Neuronal stem cell (in vitro differentiated cells): Measurements from ENCODE around the gene SH3PXD2A.

Experiments
- DNase-seq: peaks from one replicate; pipeline ENCODE4 v3.0.0-alpha.2; 2013; ENCODE audit warnings: low spot score
- H2AFZ ChIP-seq: one replicate; pipeline ENCODE4 v1.6.1; 2013; ENCODE audit warnings: mild to moderate bottlenecking, low read length, inconsistent platforms
- H2AK5ac ChIP-seq: 2 replicates; pipeline ENCODE4 v1.6.1; 2013; ENCODE audit warnings: low read depth, mild to moderate bottlenecking, inconsistent platforms, low read length, moderate library complexity, mixed read lengths
- H2BK120ac ChIP-seq: 2 replicates; pipeline ENCODE4 v1.6.1; 2013; ENCODE audit warnings: low read depth, mild to moderate bottlenecking, inconsistent platforms, low read length, moderate library complexity, mixed read lengths
- H2BK12ac ChIP-seq: one replicate; pipeline ENCODE4 v1.6.1; 2013; ENCODE audit warnings: low read length, inconsistent platforms
- H2BK15ac ChIP-seq: 2 replicates; pipeline ENCODE4 v1.6.1; 2013; ENCODE audit warnings: mild to moderate bottlenecking, low read length, inconsistent platforms, mixed read lengths
- H2BK5ac ChIP-seq: one replicate; pipeline ENCODE4 v1.6.1; 2013; ENCODE audit warnings: inconsistent platforms, mild to moderate bottlenecking, low read length, moderate library complexity
- H3K14ac ChIP-seq: one replicate; pipeline ENCODE4 v1.6.1; 2013; ENCODE audit warnings: low read length, inconsistent platforms
- H3K18ac ChIP-seq: 2 replicates; pipeline ENCODE4 v1.6.1; 2013; ENCODE audit warnings: low read length, inconsistent platforms
- H3K23ac ChIP-seq: 2 replicates; pipeline ENCODE4 v1.6.1; 2013; ENCODE audit warnings: low read depth, mild to moderate bottlenecking, mixed read lengths, low read length, inconsistent platforms; ENCODE audit not compliant: poor library complexity
- H3K27ac ChIP-seq: replicated peaks from 3 replicates; pipeline ENCODE4 v1.5.1; 2013; ENCODE audit warnings: low read length, inconsistent platforms
- H3K27me3 ChIP-seq, 3 experiments: 2 replicates each; pipeline ENCODE4 v1.6.1; 2013; ENCODE audit warnings: low read length in 3 of 3, mild to moderate bottlenecking in 2 of 3, inconsistent platforms in 1 of 3, low read depth in 1 of 3, mixed read lengths in 1 of 3, moderate library complexity in 1 of 3; ENCODE audit not compliant: control insufficient read depth in 3 of 3, insufficient read depth in 3 of 3
- H3K36me3 ChIP-seq, 2 donors: replicated peaks in 1 of 2; 2 replicates each; pipeline ENCODE4 v1.6.1; 2013; ENCODE audit warnings: low read length in 2 of 2; ENCODE audit not compliant: control insufficient read depth in 2 of 2, insufficient read depth in 2 of 2
- H3K4ac ChIP-seq: 2 replicates; pipeline ENCODE4 v1.6.1; 2013; ENCODE audit warnings: inconsistent platforms, mild to moderate bottlenecking, low read length, moderate library complexity
- H3K4me1 ChIP-seq, 2 donors: 1 replicate in 1 of 2; 2 replicates in 1 of 2; pipeline ENCODE4 v1.6.1; 2013; ENCODE audit warnings: low read length in 2 of 2, low read depth in 1 of 2; ENCODE audit not compliant: control insufficient read depth in 2 of 2, insufficient read depth in 1 of 2
- H3K4me2 ChIP-seq: one replicate; pipeline ENCODE4 v1.6.1; 2013; ENCODE audit warnings: mild to moderate bottlenecking, low read length, inconsistent platforms; ENCODE audit not compliant: insufficient read depth, poor library complexity, severe bottlenecking
- H3K4me3 ChIP-seq, 2 donors: 2 replicates each; pipeline ENCODE4 v1.5.1; 2013; ENCODE audit warnings: low read length in 2 of 2, mild to moderate bottlenecking in 2 of 2, inconsistent platforms in 1 of 2, moderate library complexity in 1 of 2
- H3K79me1 ChIP-seq: one replicate; pipeline ENCODE4 v1.6.1; 2013; ENCODE audit warnings: low read depth, mild to moderate bottlenecking, inconsistent platforms, low read length, moderate library complexity
- H3K9ac ChIP-seq: one replicate; pipeline ENCODE4 v1.6.1; 2013; ENCODE audit warnings: mild to moderate bottlenecking, low read depth, low read length, inconsistent platforms; ENCODE audit not compliant: poor library complexity
- H3K9me3 ChIP-seq, 2 donors: replicated peaks in 1 of 2; 2 replicates each; pipeline versions ENCODE3 to v1.6.1; 2013; ENCODE audit warnings: low read length in 2 of 2, mild to moderate bottlenecking in 2 of 2, inconsistent platforms in 1 of 2, low read depth in 1 of 2, mixed read lengths in 1 of 2, moderate library complexity in 1 of 2; ENCODE audit not compliant: control insufficient read depth in 2 of 2, insufficient read depth in 1 of 2
- H4K8ac ChIP-seq: one replicate; pipeline ENCODE4 v1.6.1; 2013; ENCODE audit warnings: low read depth, mild to moderate bottlenecking, inconsistent platforms, low read length, moderate library complexity
- H4K91ac ChIP-seq: one replicate; pipeline ENCODE4 v1.6.1; 2013; ENCODE audit warnings: low read length, low read depth, mild to moderate bottlenecking, inconsistent platforms; ENCODE audit not compliant: poor library complexity
- WGBS, 2 donors: extraction: QIAGEN DNeasy Blood & Tissue Kit; methylation state at CpG; one replicate each; pipeline ENCODE4 v1.1.7; 2013; ENCODE audit warnings: missing lambda C conversion rate in 2 of 2, mixed read lengths in 1 of 2; ENCODE audit not compliant: insufficient read length in 2 of 2, insufficient replicate concordance in 1 of 2; ENCODE audit errors: extremely low coverage in 2 of 2; 5-methylcytosine and 5-hydroxymethylcytosine counted together

Gene SH3PXD2A

DNA sequence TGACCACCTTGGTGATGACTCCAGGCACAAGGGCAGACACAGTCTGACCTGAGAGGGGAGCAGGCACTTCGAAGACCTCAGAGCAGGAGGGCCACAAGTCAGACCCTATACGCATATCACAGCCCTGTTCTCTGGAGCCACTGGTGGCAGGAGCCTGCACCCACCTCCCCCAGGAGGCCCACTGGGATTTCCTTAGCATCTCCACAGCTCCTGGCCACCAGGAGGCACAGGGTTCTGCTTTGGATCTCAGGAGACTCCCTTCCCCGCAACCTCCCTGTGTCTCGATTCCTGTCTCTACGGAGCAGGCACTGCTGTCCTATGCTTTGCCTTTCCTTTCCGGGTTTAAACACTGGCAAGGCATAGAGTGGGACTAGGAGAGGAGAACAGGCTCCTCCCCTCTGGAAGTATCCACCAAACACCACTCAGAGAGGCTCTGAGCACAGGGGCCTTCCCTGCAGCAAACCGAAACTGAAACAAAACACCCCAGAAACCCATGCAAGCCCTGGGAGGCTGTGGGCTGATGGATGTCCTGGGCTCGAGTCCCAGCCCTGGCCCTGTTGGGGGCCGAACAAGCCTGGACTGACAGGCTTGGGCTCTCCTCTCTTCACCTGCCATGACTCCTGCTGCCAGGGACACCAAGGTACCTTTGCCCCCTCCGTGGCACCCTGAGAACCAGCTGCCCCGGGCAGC is 195.6 kb downstream of the SH3PXD2A start:
- Histone ChIP-seq H3K36me3 (peaks cover 0 to 3% of the 10 kb centered on the region in 2 donors), H2BK120ac (no peak overlapping the region), H3K23ac (peak overlapping the region; percentile 60), H3K27me3 (no peaks in the 10 kb centered on the region), H3K4me1 (peaks cover 2 to 20% of the 10 kb centered on the region in 2 donors), H4K91ac (no peak overlapping the region), H3K18ac (peak overlapping the region; percentile 98), H2BK15ac (peak overlapping the region; percentile 89), H3K9ac (no peak overlapping the region), H3K4ac (no peak overlapping the region), H2AK5ac (peak overlapping the region; percentile 70), H3K4me2 (peak overlapping the region; percentile 22), H2AFZ (no peak overlapping the region), H4K8ac (no peak overlapping the region), H3K79me1 (peaks cover 3% of the 10 kb centered on the region), H3K27ac (peak overlapping the region; percentile 27), H3K14ac (peak overlapping the region; percentile 1), H3K9me3 (peaks cover 5 to 7% of the 10 kb centered on the region in 2 donors), H3K4me3 (no peak overlapping the region), H2BK12ac (peak overlapping the region; percentile 59), H2BK5ac (peak overlapping the region; percentile 33)
- WGBS, 2 donors: no CpG with 5 or more reads among the region's 11 CpGs
- DNase-seq: no peak

- peaks cover 5 to 7% of the 10 kb centered on the region in 2 donors for H3K9me3 ChIP-seq
- no peak overlapping the region for H2AK5ac ChIP-seq
- H3K4me2 ChIP-seq: no peak overlapping the region
- H4K8ac ChIP-seq: no peak overlapping the region
- H3K23ac ChIP-seq: no peak overlapping the region
- no peaks in the 10 kb centered on the region for H3K27me3 ChIP-seq
- no peak overlapping the region for H3K14ac ChIP-seq
- DNase-seq: no peak
- no peak overlapping the region for H2BK5ac ChIP-seq
- H3K4ac ChIP-seq: no peak overlapping the region
- no peak overlapping the region for H2BK12ac ChIP-seq
- no peak overlapping the region for H2BK15ac ChIP-seq
- H3K27ac ChIP-seq: no peak overlapping the region
- no peak overlapping the region for H3K9ac ChIP-seq
- H4K91ac ChIP-seq: no peak overlapping the region
- peaks cover 3% of the 10 kb centered on the region for H3K79me1 ChIP-seq
- H3K4me3 ChIP-seq: no peak overlapping the region
- no peak overlapping the region for H2AFZ ChIP-seq
- WGBS, 2 donors: no CpG with 5 or more reads among the region's 4 CpGs
- H3K4me1 ChIP-seq: peaks cover 2 to 22% of the 10 kb centered on the region in 2 donors
- H3K18ac ChIP-seq: no peak overlapping the region
- no peak overlapping the region for H2BK120ac ChIP-seq
- H3K36me3 ChIP-seq: peaks cover 0 to 3% of the 10 kb centered on the region in 2 donors
Measured at GRCh38 chr10:103658049-103658577, 197.3 kb downstream of the SH3PXD2A start.

- H3K9me3 ChIP-seq: peaks cover 5 to 7% of the 10 kb centered on the region in 2 donors
- H3K14ac ChIP-seq: no peak overlapping the region
- peaks cover 0 to 3% of the 10 kb centered on the region in 2 donors for H3K36me3 ChIP-seq
- no peak overlapping the region for H3K9ac ChIP-seq
- H3K4ac ChIP-seq: no peak overlapping the region
- H2AK5ac ChIP-seq: no peak overlapping the region
- H3K79me1 ChIP-seq: peaks cover 3% of the 10 kb centered on the region
- H3K4me2 ChIP-seq: no peak overlapping the region
- no peak overlapping the region for H2BK5ac ChIP-seq
- no peaks in the 10 kb centered on the region for H3K27me3 ChIP-seq
- H3K23ac ChIP-seq: no peak overlapping the region
- H3K4me3 ChIP-seq: no peak overlapping the region
- no peak overlapping the region for H4K91ac ChIP-seq
- WGBS, 2 donors: no CpG with 5 or more reads among the region's 4 CpGs
- H2AFZ ChIP-seq: no peak overlapping the region
- no peak overlapping the region for H4K8ac ChIP-seq
- H2BK120ac ChIP-seq: no peak overlapping the region
- H2BK12ac ChIP-seq: no peak overlapping the region
- no peak overlapping the region for H3K27ac ChIP-seq
- DNase-seq: no peak
- no peak overlapping the region for H3K18ac ChIP-seq
- peaks cover 2 to 22% of the 10 kb centered on the region in 2 donors for H3K4me1 ChIP-seq
- no peak overlapping the region for H2BK15ac ChIP-seq
Measured at GRCh38 chr10:103657061-103657591, 198.2 kb downstream of the SH3PXD2A start.

DNA sequence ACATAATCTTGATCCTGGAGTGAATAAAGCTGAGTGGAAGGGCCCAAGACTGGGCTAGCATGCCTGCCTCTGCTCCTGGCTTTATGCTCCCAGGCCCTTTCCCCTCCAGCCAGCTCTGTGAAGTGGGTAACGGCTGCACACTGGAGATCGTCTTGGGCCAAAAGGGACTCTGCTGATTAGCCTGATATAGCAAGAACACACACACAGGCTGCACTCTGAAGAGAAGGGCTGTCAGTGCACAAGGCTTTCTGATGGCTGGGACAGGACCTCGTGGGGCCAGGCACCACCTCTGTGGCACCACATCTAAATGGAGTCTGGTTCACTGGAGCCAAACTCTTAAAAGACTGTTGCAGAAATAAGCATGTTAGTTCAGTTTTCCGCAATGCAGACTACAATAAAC is 200.5 kb downstream of the SH3PXD2A start:
- no peak overlapping the region for H3K27ac ChIP-seq
- no peak overlapping the region for H2AK5ac ChIP-seq
- H2BK15ac ChIP-seq: no peak overlapping the region
- H3K14ac ChIP-seq: no peak overlapping the region
- H4K8ac ChIP-seq: no peak overlapping the region
- H3K9me3 ChIP-seq: peaks cover 5 to 7% of the 10 kb centered on the region in 2 donors
- no CpG with 5 or more reads among the region's 4 CpGs for WGBS, 2 donors
- H2BK5ac ChIP-seq: no peak overlapping the region
- no peak overlapping the region for H3K4me3 ChIP-seq
- H3K27me3 ChIP-seq: no peaks in the 10 kb centered on the region
- peak overlapping the region; percentile 20 for H3K18ac ChIP-seq
- H3K23ac ChIP-seq: no peak overlapping the region
- H2BK120ac ChIP-seq: no peak overlapping the region
- no peak overlapping the region for H3K9ac ChIP-seq
- no peak overlapping the region for H3K4ac ChIP-seq
- H3K79me1 ChIP-seq: peaks cover 3% of the 10 kb centered on the region
- no peak overlapping the region for H4K91ac ChIP-seq
- no peak for DNase-seq
- H3K4me1 ChIP-seq: peaks cover 2 to 16% of the 10 kb centered on the region in 2 donors
- H2AFZ ChIP-seq: no peak overlapping the region
- H2BK12ac ChIP-seq: no peak overlapping the region
- peaks cover 0 to 3% of the 10 kb centered on the region in 2 donors for H3K36me3 ChIP-seq
- no peak overlapping the region for H3K4me2 ChIP-seq
